IgD-negative memory B cell (primary cell): ENCODE results near the gene ZNF644. TPM values are rescaled to one million over a fixed set of nuclear protein-coding genes. Genes with fewer than 3 reads are reported as not detected.
"Not testable (repeated sequence)": the region's sequence is repeated elsewhere in the genome, so short reads cannot be mapped to it uniquely, and the experiment has no call there.

Source experiments
- H3K27ac Mint-ChIP-seq, 3 donors: one replicate each; pipeline ENCODE4 v1.8.0; 2020 to 2022; ENCODE audit warnings: mild to moderate bottlenecking in 3 of 3, mixed read lengths in 3 of 3, moderate library complexity in 1 of 3
- H3K27me3 Mint-ChIP-seq: one replicate; pipeline ENCODE4 v1.8.0; 2021; ENCODE audit warnings: mixed read lengths
- H3K36me3 Mint-ChIP-seq: one replicate; pipeline ENCODE4 v1.8.0; 2020; ENCODE audit warnings: mild to moderate bottlenecking, mixed read lengths
- H3K4me1 Mint-ChIP-seq, 3 donors: one replicate each; pipeline ENCODE4 v1.8.0; 2020 to 2022; ENCODE audit warnings: mixed read lengths in 3 of 3, mild to moderate bottlenecking in 1 of 3
- H3K4me3 Mint-ChIP-seq, 4 donors: one replicate each; pipeline ENCODE4 v1.8.0; 2020 to 2022; ENCODE audit warnings: mild to moderate bottlenecking in 4 of 4, mixed read lengths in 4 of 4, moderate library complexity in 3 of 4
- H3K9me3 Mint-ChIP-seq, 3 donors: one replicate each; pipeline ENCODE4 v1.8.0; 2020 to 2021; ENCODE audit warnings: mixed read lengths in 3 of 3, mild to moderate bottlenecking in 1 of 3
- polyA plus RNA-seq: library from polyadenylated mRNA; unstranded; fragments of 300-500 nt; fragmentation: Illumina TruSeq; gene quantifications from one replicate; pipeline ENCODE4 v1.2.3, GENCODE V29; 2021

The ZNF644 gene
- polyA plus RNA-seq, 1 donor from 2014 or later = 67.5 TPM

- Mint-ChIP-seq H3K4me1 (peaks cover 39 to 50% (median 42%) of the 10 kb centered on the region in 3 donors), H3K4me3 (peak overlapping the region in 1 of 4 donors; percentile 27), H3K27ac (no peak overlapping the region), H3K27me3 (no peaks in the 10 kb centered on the region), H3K9me3 (peaks cover 0 to 4% (median 0%) of the 10 kb centered on the region in 3 donors), H3K36me3 (peaks cover 4% of the 10 kb centered on the region)
These were observed 102.6 kb downstream of the ZNF644 start for GRCh38 chr1:90919190-90919719.

GRCh38 chr1:90911353-90911752, 110.5 kb downstream of the ZNF644 start:
- Mint-ChIP-seq H3K36me3 (peaks cover 16% of the 10 kb centered on the region), H3K27me3 (no peaks in the 10 kb centered on the region), H3K9me3 (peaks cover 0 to 4% (median 2%) of the 10 kb centered on the region in 3 donors), H3K4me1 (peaks cover 2 to 6% (median 4%) of the 10 kb centered on the region in 3 donors), H3K4me3 (no peak overlapping the region), H3K27ac (no peak overlapping the region)

GRCh38 chr1:90902672-90903071, 119.2 kb downstream of the ZNF644 start:
- H3K9me3 Mint-ChIP-seq = no peaks in the 10 kb centered on the region
- H3K36me3 Mint-ChIP-seq = peaks cover 10% of the 10 kb centered on the region
- no peak overlapping the region for H3K27ac Mint-ChIP-seq
- no peak overlapping the region for H3K4me3 Mint-ChIP-seq
- peaks cover 0 to 5% (median 5%) of the 10 kb centered on the region in 3 donors for H3K4me1 Mint-ChIP-seq
- no peaks in the 10 kb centered on the region for H3K27me3 Mint-ChIP-seq

- Mint-ChIP-seq H3K27me3 (no peaks in the 10 kb centered on the region), H3K27ac (no peak overlapping the region), H3K4me1 (peaks cover 0 to 5% (median 5%) of the 10 kb centered on the region in 3 donors), H3K4me3 (no peak overlapping the region), H3K9me3 (no peaks in the 10 kb centered on the region), H3K36me3 (peaks cover 10% of the 10 kb centered on the region)
These were observed 122.6 kb downstream of the ZNF644 start for GRCh38 chr1:90899263-90899662.

- H3K27me3 Mint-ChIP-seq, H3K4me3 Mint-ChIP-seq, H3K27ac Mint-ChIP-seq, H3K9me3 Mint-ChIP-seq, H3K4me1 Mint-ChIP-seq, H3K36me3 Mint-ChIP-seq: not testable (repeated sequence)
These were observed 128.2 kb downstream of the ZNF644 start for GRCh38 chr1:90893679-90894078.

GRCh38 chr1:90892884-90893283, 129.0 kb downstream of the ZNF644 start:
- H3K27me3 Mint-ChIP-seq, H3K36me3 Mint-ChIP-seq, H3K4me1 Mint-ChIP-seq, H3K9me3 Mint-ChIP-seq, H3K4me3 Mint-ChIP-seq: not testable (repeated sequence)
- H3K27ac Mint-ChIP-seq = peak overlapping the region in 1 of 3 donors; percentile 73

GRCh38 chr1:90892196-90892595, 129.6 kb downstream of the ZNF644 start:
- H3K27ac Mint-ChIP-seq = peak overlapping the region in 1 of 3 donors; percentile 73
- not testable (repeated sequence) for H3K27me3 Mint-ChIP-seq, H3K4me1 Mint-ChIP-seq, H3K9me3 Mint-ChIP-seq, H3K36me3 Mint-ChIP-seq, H3K4me3 Mint-ChIP-seq

GRCh38 chr1:90891756-90892155, 130.1 kb downstream of the ZNF644 start:
- H3K27me3 Mint-ChIP-seq, H3K9me3 Mint-ChIP-seq, H3K27ac Mint-ChIP-seq, H3K4me3 Mint-ChIP-seq, H3K36me3 Mint-ChIP-seq, H3K4me1 Mint-ChIP-seq: not testable (repeated sequence)

GRCh38 chr1:90882221-90882620, 139.6 kb downstream of the ZNF644 start:
- H3K4me3 Mint-ChIP-seq = no peak overlapping the region
- no peak overlapping the region for H3K27ac Mint-ChIP-seq
- H3K27me3 Mint-ChIP-seq = no peaks in the 10 kb centered on the region
- peaks cover 18 to 41% (median 34%) of the 10 kb centered on the region in 3 donors for H3K9me3 Mint-ChIP-seq
- no peaks in the 10 kb centered on the region for H3K4me1 Mint-ChIP-seq
- H3K36me3 Mint-ChIP-seq = no peaks in the 10 kb centered on the region

GRCh38 chr1:90881034-90881433, 140.8 kb downstream of the ZNF644 start:
- no peaks in the 10 kb centered on the region for H3K4me1 Mint-ChIP-seq
- H3K27me3 Mint-ChIP-seq = peaks cover 2% of the 10 kb centered on the region
- peaks cover 18 to 42% (median 36%) of the 10 kb centered on the region in 3 donors for H3K9me3 Mint-ChIP-seq
- no peaks in the 10 kb centered on the region for H3K36me3 Mint-ChIP-seq
- no peak overlapping the region for H3K27ac Mint-ChIP-seq
- no peak overlapping the region for H3K4me3 Mint-ChIP-seq

GRCh38 chr1:90879281-90879680, 142.6 kb downstream of the ZNF644 start:
- Mint-ChIP-seq H3K4me1 (no peaks in the 10 kb centered on the region), H3K4me3 (no peak overlapping the region), H3K9me3 (peaks cover 16 to 45% (median 40%) of the 10 kb centered on the region in 3 donors), H3K36me3 (peaks cover 2% of the 10 kb centered on the region), H3K27me3 (peaks cover 2% of the 10 kb centered on the region), H3K27ac (no peak overlapping the region)

- peaks cover 2% of the 10 kb centered on the region for H3K36me3 Mint-ChIP-seq
- H3K9me3 Mint-ChIP-seq = peaks cover 14 to 39% (median 32%) of the 10 kb centered on the region in 3 donors
- no peak overlapping the region for H3K27ac Mint-ChIP-seq
- H3K4me3 Mint-ChIP-seq = no peak overlapping the region
- peaks cover 2% of the 10 kb centered on the region for H3K27me3 Mint-ChIP-seq
- H3K4me1 Mint-ChIP-seq = no peaks in the 10 kb centered on the region
These were observed 145.7 kb downstream of the ZNF644 start for GRCh38 chr1:90876101-90876500.
